OCI-LY7 (cell line): ENCODE measurements around the gene TRIM25. TPM values are rescaled to one million over a fixed set of nuclear protein-coding genes. Genes with fewer than 3 reads are reported as not detected.

Experiments
- BruUV-seq: library from RNA; stranded (reverse); fragments of 400-500 nt; replicated peaks from 2 replicates; lab custom pipeline; 2021; lab: Mats Ljungman, UMichigan
- CTCF ChIA-PET: fragments of 300-600 bp; sonication (Branson Sonifier 250); formaldehyde crosslinking; loops from one replicate; lab custom pipeline; 2022; ENCODE audit warnings: antibody characterized with exemption; ENCODE audit not compliant: unreplicated experiment; lab: Charles Lee
- POLR2A ChIA-PET: fragments of 300-600 bp; sonication (Branson Sonifier 250); formaldehyde crosslinking; loops from one replicate; lab custom pipeline; 2022; ENCODE audit warnings: antibody characterized with exemption; lab: Charles Lee
- DNase-seq: peaks from one replicate; pipeline ENCODE4 v3.0.0-alpha.2; 2015; ENCODE audit warnings: low spot score
- H2AFZ ChIP-seq: fragments of 200-600 bp; sonication (generic), shearing (Covaris generic); 2 replicates; pipeline ENCODE4 v1.6.1; 2014; ENCODE audit warnings: mild to moderate bottlenecking, antibody characterized with exemption, low read length, moderate library complexity
- H3K27ac ChIP-seq: fragments of 200-600 bp; sonication (generic); 2 replicates; pipeline ENCODE4 v1.5.1; 2014; ENCODE audit warnings: mixed run types, low read depth, mild to moderate bottlenecking, moderate library complexity, low read length, inconsistent platforms; ENCODE audit not compliant: poor library complexity, severe bottlenecking
- H3K36me3 ChIP-seq: fragments of 200-600 bp; sonication (generic); 2 replicates; pipeline ENCODE4 v1.6.1; 2014; ENCODE audit warnings: mild to moderate bottlenecking, antibody characterized with exemption, low read length, moderate library complexity, mixed read lengths; ENCODE audit not compliant: insufficient read depth
- H3K4me1 ChIP-seq: fragments of 200-600 bp; sonication (generic); 2 replicates; pipeline ENCODE4 v1.5.1; 2014; ENCODE audit warnings: mild to moderate bottlenecking, low read length; ENCODE audit not compliant: insufficient read depth, poor library complexity, severe bottlenecking
- H3K4me2 ChIP-seq: fragments of 200-600 bp; sonication (generic); 2 replicates; pipeline ENCODE4 v1.6.1; 2014; ENCODE audit warnings: mild to moderate bottlenecking, low read length
- H3K4me3 ChIP-seq: fragments of 200-600 bp; sonication (generic); 2 replicates; pipeline ENCODE4 v1.5.1; 2014; ENCODE audit warnings: mild to moderate bottlenecking, low read depth, low read length; ENCODE audit not compliant: poor library complexity, severe bottlenecking
- H3K79me2 ChIP-seq: fragments of 200-600 bp; sonication (generic); 2 replicates; pipeline ENCODE4 v1.6.1; 2016; ENCODE audit warnings: low read depth, mild to moderate bottlenecking, low read length, moderate library complexity, mixed read lengths; ENCODE audit not compliant: insufficient read depth
- H3K9me2 ChIP-seq: fragments of 200-600 bp; sonication (generic); 2 replicates; pipeline ENCODE4 v1.6.1; 2016; ENCODE audit warnings: mild to moderate bottlenecking, low read length, mixed read lengths; ENCODE audit not compliant: insufficient read depth
- H3K9me3 ChIP-seq: fragments of 200-600 bp; sonication (generic); 2 replicates; pipeline ENCODE4 v1.6.1; 2014; ENCODE audit warnings: mild to moderate bottlenecking, mixed run types, low read length, mixed read lengths
- H4K20me1 ChIP-seq: fragments of 200-600 bp; sonication (generic); 2 replicates; pipeline ENCODE4 v1.6.1; 2014; ENCODE audit warnings: mild to moderate bottlenecking, antibody characterized with exemption, low read length, moderate library complexity, mixed read lengths; ENCODE audit not compliant: insufficient read depth
- CTCF ChIP-seq: fragments of 200-600 bp; sonication (generic); conservative IDR thresholded peaks from 2 replicates; pipeline ENCODE4 v1.5.1; 2014; ENCODE audit warnings: mild to moderate bottlenecking, antibody characterized with exemption, low read length, moderate library complexity, mixed read lengths
- EZH2phosphoT487 ChIP-seq: fragments of 200-600 bp; sonication (generic); IDR thresholded peaks from 2 replicates; pipeline ENCODE4 v1.6.1; 2018; ENCODE audit warnings: low read depth, borderline replicate concordance, mild to moderate bottlenecking, mixed run types, antibody characterized with exemption, low read length, moderate library complexity, mixed read lengths
- intact Hi-C: fragments of 100-400 bp; cut with micrococcal nuclease; formaldehyde crosslinking; loops from one replicate; pipeline ENCODE4 v1.10.0; 2022; ENCODE audit not compliant: unreplicated experiment
- total RNA-seq, 2 experiments: library from RNA; depleted of rRNA in 1 of 2; stranded (reverse); fragments of >200 nt in 1 of 2; shearing (Covaris generic) in 1 of 2; gene quantifications; 2 replicates each; pipeline ENCODE4 v1.2.3, GENCODE V29; 2014 to 2022

TRIM25 gene
- total RNA-seq, 2 experiments from 2014 or later: 7.8 to 14.2 TPM

DNA sequence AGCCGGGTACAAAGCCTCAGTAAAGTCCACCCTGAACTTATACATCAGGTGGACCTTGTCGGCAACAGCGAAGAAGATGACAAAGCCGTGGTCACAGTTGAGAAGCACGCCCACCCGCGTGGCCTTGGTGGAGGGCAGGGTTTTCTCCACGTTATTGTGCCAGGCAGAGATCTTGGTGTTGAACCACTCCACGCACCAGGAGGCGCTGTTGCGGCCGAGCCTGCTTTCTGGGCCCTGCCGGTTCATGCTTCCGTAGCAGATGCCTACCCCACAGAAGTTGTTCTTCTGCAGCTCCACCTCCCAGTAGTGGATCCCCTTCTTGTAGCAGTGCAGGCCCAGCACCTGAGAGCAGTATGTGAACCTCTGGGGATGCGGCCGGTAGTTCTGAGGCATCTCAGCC, 22.1 kb downstream of the TRIM25 start:
- Histone ChIP-seq H3K9me2 (no peaks in the 10 kb centered on the region), H2AFZ (no peak overlapping the region), H3K36me3 (no peaks in the 10 kb centered on the region), H3K9me3 (peaks cover 12% of the 10 kb centered on the region; the same call in 1 of the 2 replicates), H4K20me1 (peaks cover 7% of the 10 kb centered on the region; the same call in 1 of the 2 replicates), H3K79me2 (no peaks in the 10 kb centered on the region), H3K27ac (no peak overlapping the region), H3K4me2 (no peak overlapping the region), H3K4me3 (no peak overlapping the region), H3K4me1 (peaks cover 14% of the 10 kb centered on the region)
- POLR2A ChIA-PET: no interaction called here
- intact Hi-C loops: no loop called here
- DNase-seq: no peak
- no TSS peak for BruUV-seq
- peak; percentile 64 for TF ChIP-seq CTCF
- no peak for TF ChIP-seq EZH2phosphoT487
- CTCF ChIA-PET: no interaction called here

GRCh38 chr17:56890906-56891674, 22.8 kb downstream of the TRIM25 start:
- Histone ChIP-seq H4K20me1 (peaks cover 5% of the 10 kb centered on the region; the same call in 1 of the 2 replicates), H3K4me2 (no peak overlapping the region), H3K9me3 (peaks cover 12% of the 10 kb centered on the region; the same call in 1 of the 2 replicates), H3K9me2 (no peaks in the 10 kb centered on the region), H3K79me2 (no peaks in the 10 kb centered on the region), H3K36me3 (no peaks in the 10 kb centered on the region), H3K27ac (no peak overlapping the region), H3K4me1 (peaks cover 7% of the 10 kb centered on the region), H3K4me3 (no peak overlapping the region), H2AFZ (no peak overlapping the region)
- CTCF ChIA-PET: no interaction called here
- BruUV-seq: no TSS peak
- no peak for DNase-seq
- POLR2A ChIA-PET: no interaction called here
- TF ChIP-seq EZH2phosphoT487 (no peak), CTCF (no peak)
- intact Hi-C loops: no loop called here

DNA sequence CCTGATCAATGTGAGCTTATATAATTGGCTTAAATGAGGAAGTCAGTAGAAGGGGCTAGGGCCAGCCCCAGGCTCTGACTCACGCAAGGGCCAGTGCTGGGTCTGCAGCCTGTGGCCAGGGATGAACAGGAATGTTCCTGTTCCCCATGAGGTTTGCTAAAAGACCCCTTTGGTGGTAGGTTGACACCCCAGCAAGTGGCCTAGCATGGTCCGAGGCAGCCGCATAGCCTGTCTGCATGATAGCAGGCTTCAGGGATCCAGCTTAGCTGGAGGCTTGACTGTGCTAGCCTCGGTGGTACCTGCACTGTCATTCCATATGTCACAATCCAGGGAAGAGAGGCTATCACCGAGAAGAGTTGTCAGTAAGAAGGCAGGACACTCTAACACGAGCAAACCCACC, 23.5 kb downstream of the TRIM25 start:
- H3K9me3 ChIP-seq: peaks cover 12% of the 10 kb centered on the region; the same call in 1 of the 2 replicates
- H3K27ac ChIP-seq: no peak overlapping the region
- no peak overlapping the region for H3K4me3 ChIP-seq
- CTCF ChIA-PET: interaction anchor here (0.6 kb wide), 1 partner anchor 1564 kb away, joined by 3 read pairs; no protein-coding TSS in a partner anchor
- peaks cover under 1% of the 10 kb centered on the region for H3K4me1 ChIP-seq
- TF ChIP-seq EZH2phosphoT487 (no peak), CTCF (no peak)
- no peaks in the 10 kb centered on the region for H3K9me2 ChIP-seq
- H3K4me2 ChIP-seq: no peak overlapping the region
- no peaks in the 10 kb centered on the region for H4K20me1 ChIP-seq
- no peaks in the 10 kb centered on the region for H3K36me3 ChIP-seq
- intact Hi-C loops: no loop called here
- POLR2A ChIA-PET: no interaction called here
- BruUV-seq: no TSS peak
- no peak overlapping the region for H2AFZ ChIP-seq
- no peaks in the 10 kb centered on the region for H3K79me2 ChIP-seq
- DNase-seq: no peak
